ENCODE results near the gene KLHL21.
"Not testable (repeated sequence)": the region's sequence is repeated elsewhere in the genome, so short reads cannot be mapped to it uniquely, and the experiment has no call there.

Gene KLHL21

GRCh38 chr1:6560267-6560666 is 42.4 kb downstream of the KLHL21 start:
- DNase-seq (ENCODE audit: extremely low read depth, low read depth), result no peak
- no peak for TF ChIP-seq CTCF (IDR thresholded peaks at IDR 0.05; ENCODE audit: low read depth, low read length)

- DNase-seq (ENCODE audit: extremely low read depth, low read depth), result not testable (repeated sequence)
Observed at GRCh38 chr1:6559161-6559560, 43.5 kb downstream of the KLHL21 start.

GRCh38 chr1:6557597-6557996 is 45.1 kb downstream of the KLHL21 start:
- TF ChIP-seq CTCF (IDR thresholded peaks at IDR 0.05; ENCODE audit: low read depth, low read length), result no peak
- DNase-seq (ENCODE audit: extremely low read depth, low read depth), result no peak

- TF ChIP-seq CTCF (IDR thresholded peaks at IDR 0.05; ENCODE audit: low read depth, low read length), result no peak
- DNase-seq (ENCODE audit: extremely low read depth, low read depth), result peak; percentile 27
Observed at GRCh38 chr1:6554907-6555778, 47.5 kb downstream of the KLHL21 start, which contains the start of gene TAS1R1. TAS1R1 (plus strand) TSS chr1:6555307; CDS start chr1:6555374, 67 bp downstream.

GRCh38 chr1:6554031-6554906 is 48.4 kb downstream of the KLHL21 start, which contains the start of gene NOL9:
NOL9 (minus strand) TSS chr1:6554513; CDS start chr1:6554502, 11 bp downstream.
- DNase-seq (ENCODE audit: extremely low read depth, low read depth), result peak; percentile 76

GRCh38 chr1:6547301-6547700 is 55.4 kb downstream of the KLHL21 start:
- TF ChIP-seq CTCF (IDR thresholded peaks at IDR 0.05; ENCODE audit: low read depth, low read length), result no peak

More at GRCh38 chr1:6554031-6554906, 48.4 kb downstream of the KLHL21 start, which contains the start of gene NOL9:
- TF ChIP-seq CTCF (IDR thresholded peaks at IDR 0.05; ENCODE audit: low read depth, low read length), result peak; percentile 97

GRCh38 chr1:6546326-6546725 is 56.3 kb downstream of the KLHL21 start:
- TF ChIP-seq CTCF (IDR thresholded peaks at IDR 0.05; ENCODE audit: low read depth, low read length), result no peak
- DNase-seq (ENCODE audit: extremely low read depth, low read depth), result no peak

More at GRCh38 chr1:6547301-6547700, 55.4 kb downstream of the KLHL21 start:
- no peak for DNase-seq (ENCODE audit: extremely low read depth, low read depth)
